Measurements from ENCODE around the gene ALK. TPM values are rescaled to one million over a fixed set of nuclear protein-coding genes. Genes with fewer than 3 reads are reported as not detected.
A peak's percentile ranks its signal among the peaks of the same experiment; 100 is the strongest.

ALK gene
- polyA plus RNA-seq, 1 of the 3 experiments (the other 2 are of a cell fraction), result 0.30 TPM

GRCh38 chr2:29544031-29544430 lies 377.4 kb downstream of the ALK start:
- Histone ChIP-seq H3F3A (replicated peaks; ENCODE audit: insufficient read depth) (no peaks in the 10 kb centered on the region), H3K36me3 (replicated peaks in 1 of 2; ENCODE audit: control insufficient read depth in 1 of 2, insufficient read depth in 2 of 2, low read length in 1 of 2) (no peaks in the 10 kb centered on the region), H3K9me2 (no peaks in the 10 kb centered on the region), H2AFZ (ENCODE audit: low read depth) (no peak overlapping the region), H3K27ac (ENCODE audit: low read depth in 2 of 2, low read length in 1 of 2) (peak overlapping the region in 1 of 2 experiments; percentile 24; a peak in 1 of 4 replicates), H3K4me1 (ENCODE audit: control insufficient read depth in 1 of 2, insufficient read depth in 2 of 2, low read depth in 1 of 2, low read length in 1 of 2) (peaks cover 0 to 15% of the 10 kb centered on the region in 2 experiments; a peak in 2 of 4 replicates), H3K9ac (no peak overlapping the region), H3K4me2 (no peak overlapping the region), H3K9me3 (no peaks in the 10 kb centered on the region), H3K79me2 (ENCODE audit: insufficient read depth) (no peaks in the 10 kb centered on the region), H3K27me3 (ENCODE audit: insufficient read depth) (no peaks in the 10 kb centered on the region; the same call in 1 of the 2 replicates), H3K4me3 (ENCODE audit: low read depth in 2 of 2, low read length in 1 of 2) (no peak overlapping the region), H4K20me1 (ENCODE audit: insufficient read depth) (no peaks in the 10 kb centered on the region)
- ChIA-PET POLR2A (no interaction called here), CTCF (interaction anchor here (1.8 kb wide), 1 partner anchor 13 kb away, joined by 7 read pairs; no protein-coding TSS in a partner anchor)
- 40% methylated on average over 3 of the region's 3 CpGs for WGBS (ENCODE audit: low lambda C conversion rate)
- DNase-seq, result no peak
- TF ChIP-seq CTCF (IDR thresholded peaks at IDR 0.05) (no peak), REST (IDR thresholded peaks at IDR 0.05; ENCODE audit: low read depth, low read length) (no peak), SIN3A (IDR thresholded peaks at IDR 0.05; ENCODE audit: borderline replicate concordance, low read depth, low read length) (no peak), NRF1 (IDR thresholded peaks at IDR 0.05; ENCODE audit: low read depth, low read length) (no peak), TAF1 (IDR thresholded peaks at IDR 0.05; ENCODE audit: borderline replicate concordance, low read depth, low read length) (no peak)

GRCh38 chr2:29535188-29535587 lies 386.2 kb downstream of the ALK start:
- H3K4me2 ChIP-seq, result no peak overlapping the region
- H3K27ac ChIP-seq (ENCODE audit: low read depth in 2 of 2, low read length in 1 of 2), result no peak overlapping the region; a peak in 1 of 4 replicates
- H3F3A ChIP-seq (replicated peaks; ENCODE audit: insufficient read depth), result no peaks in the 10 kb centered on the region
- no peaks in the 10 kb centered on the region for H4K20me1 ChIP-seq (ENCODE audit: insufficient read depth)
- H3K9me3 ChIP-seq, result no peaks in the 10 kb centered on the region
- no peak overlapping the region for H3K4me3 ChIP-seq (ENCODE audit: low read depth in 2 of 2, low read length in 1 of 2)
- ChIA-PET CTCF (interaction anchor here (1.0 kb wide), 1 partner anchor 9 kb away, joined by 3 read pairs; no protein-coding TSS in a partner anchor), POLR2A (no interaction called here)
- no peak overlapping the region for H2AFZ ChIP-seq (ENCODE audit: low read depth)
- H3K79me2 ChIP-seq (ENCODE audit: insufficient read depth), result no peaks in the 10 kb centered on the region
- peaks cover 0 to 29% of the 10 kb centered on the region in 2 experiments; a peak in 2 of 4 replicates for H3K4me1 ChIP-seq (ENCODE audit: control insufficient read depth in 1 of 2, insufficient read depth in 2 of 2, low read depth in 1 of 2, low read length in 1 of 2)
- WGBS (ENCODE audit: low lambda C conversion rate), result 67% methylated on average over 1 of the region's 1 CpG
- no peak overlapping the region for H3K9ac ChIP-seq
- peaks cover 0 to 3% of the 10 kb centered on the region in 2 experiments for H3K36me3 ChIP-seq (replicated peaks in 1 of 2; ENCODE audit: control insufficient read depth in 1 of 2, insufficient read depth in 2 of 2, low read length in 1 of 2)
- DNase-seq, result no peak
- TF ChIP-seq NRF1 (IDR thresholded peaks at IDR 0.05; ENCODE audit: low read depth, low read length) (no peak), NFIC (IDR thresholded peaks at IDR 0.05; ENCODE audit: borderline replicate concordance) (no peak), YY1 (IDR thresholded peaks at IDR 0.05; ENCODE audit: low read depth) (no peak), RAD21 (IDR thresholded peaks at IDR 0.05; ENCODE audit: low read length) (no peak), POLR2AphosphoS5 (IDR thresholded peaks at IDR 0.05; ENCODE audit: low read depth, low read length) (no peak), EP300 (IDR thresholded peaks at IDR 0.05; ENCODE audit: borderline replicate concordance in 1 of 2, low read depth in 1 of 2, low read length in 1 of 2) (no peak), EZH2phosphoT487 (IDR thresholded peaks at IDR 0.05; ENCODE audit: borderline replicate concordance, low read depth) (no peak), RCOR1 (IDR thresholded peaks at IDR 0.05; ENCODE audit: low read length) (no peak), FOSL2 (IDR thresholded peaks at IDR 0.05; ENCODE audit: borderline replicate concordance, low read depth) (no peak), TAF1 (IDR thresholded peaks at IDR 0.05; ENCODE audit: borderline replicate concordance, low read depth, low read length) (no peak), RXRA (IDR thresholded peaks at IDR 0.05; ENCODE audit: borderline replicate concordance, low read depth) (no peak), SIN3A (IDR thresholded peaks at IDR 0.05; ENCODE audit: borderline replicate concordance, low read depth, low read length) (no peak)
- no peaks in the 10 kb centered on the region for H3K9me2 ChIP-seq
- 0 out of 2 replicates have a peak, but pooled peaks cover 7% of the 10 kb centered on the region for H3K27me3 ChIP-seq (ENCODE audit: insufficient read depth)
